Measurements from ENCODE around the gene TMEM198. TPM values are rescaled to one million over a fixed set of nuclear protein-coding genes. Genes with fewer than 3 reads are reported as not detected.
A peak's percentile ranks its signal among the peaks of the same experiment; 100 is the strongest.

TMEM198 gene
- polyA plus RNA-seq, 1 donor from 2014 or later, result 44.0 TPM

GRCh38 chr2:219498280-219499057, 45.4 kb upstream of the TMEM198 start, which contains the start of gene GMPPA:
Gene GMPPA (plus strand): TSS chr2:219498891. CDS start chr2:219499976, 1,085 bp downstream.
- no peaks in the 10 kb centered on the region for H3K79me2 ChIP-seq (replicated peaks; ENCODE audit: insufficient read depth, low read length)
- peak within 1 kb of the TSS; percentile 73 for H3K4me3 ChIP-seq (ENCODE audit: low read length)
- peak within 1 kb of the TSS; percentile 83 for H2AFZ ChIP-seq (ENCODE audit: low read depth, low read length)
- H3K9me3 ChIP-seq (ENCODE audit: low read length), result no peaks in the 10 kb centered on the region
- H3K9ac ChIP-seq (ENCODE audit: low read length), result peak within 1 kb of the TSS; percentile 71
- no peaks in the 10 kb centered on the region for H4K20me1 ChIP-seq (ENCODE audit: insufficient read depth)
- no peaks in the 10 kb centered on the region for H3K9me2 ChIP-seq (ENCODE audit: insufficient read depth, low read length)
- no peaks in the 10 kb centered on the region for H3F3A ChIP-seq (ENCODE audit: insufficient read depth, low read length, poor library complexity, severe bottlenecking)
- H3K36me3 ChIP-seq (ENCODE audit: insufficient read depth, low read length), result no peaks in the 10 kb centered on the region
- peaks cover 52% of the 10 kb centered on the region for H3K27me3 ChIP-seq (ENCODE audit: insufficient read depth, low read depth, low read length)
- TF ChIP-seq POLR2AphosphoS5 (IDR thresholded peaks at IDR 0.05) (peak; percentile 92), RAD21 (conservative IDR thresholded peaks at IDR 0.05) (no peak), MXI1 (conservative IDR thresholded peaks at IDR 0.05; ENCODE audit: poor library complexity, severe bottlenecking) (peak; percentile 51), EZH2 (IDR thresholded peaks at IDR 0.05; ENCODE audit: borderline replicate concordance, insufficient read depth, low read length, poor library complexity, severe bottlenecking) (peak; percentile 85), TAF1 (IDR thresholded peaks at IDR 0.05; ENCODE audit: low read depth) (peak; percentile 93), EP300 (conservative IDR thresholded peaks at IDR 0.05; ENCODE audit: poor library complexity, severe bottlenecking) (no peak), SMC3 (conservative IDR thresholded peaks at IDR 0.05; ENCODE audit: poor library complexity) (no peak)
- TF ChIP-seq, protein P1, sequence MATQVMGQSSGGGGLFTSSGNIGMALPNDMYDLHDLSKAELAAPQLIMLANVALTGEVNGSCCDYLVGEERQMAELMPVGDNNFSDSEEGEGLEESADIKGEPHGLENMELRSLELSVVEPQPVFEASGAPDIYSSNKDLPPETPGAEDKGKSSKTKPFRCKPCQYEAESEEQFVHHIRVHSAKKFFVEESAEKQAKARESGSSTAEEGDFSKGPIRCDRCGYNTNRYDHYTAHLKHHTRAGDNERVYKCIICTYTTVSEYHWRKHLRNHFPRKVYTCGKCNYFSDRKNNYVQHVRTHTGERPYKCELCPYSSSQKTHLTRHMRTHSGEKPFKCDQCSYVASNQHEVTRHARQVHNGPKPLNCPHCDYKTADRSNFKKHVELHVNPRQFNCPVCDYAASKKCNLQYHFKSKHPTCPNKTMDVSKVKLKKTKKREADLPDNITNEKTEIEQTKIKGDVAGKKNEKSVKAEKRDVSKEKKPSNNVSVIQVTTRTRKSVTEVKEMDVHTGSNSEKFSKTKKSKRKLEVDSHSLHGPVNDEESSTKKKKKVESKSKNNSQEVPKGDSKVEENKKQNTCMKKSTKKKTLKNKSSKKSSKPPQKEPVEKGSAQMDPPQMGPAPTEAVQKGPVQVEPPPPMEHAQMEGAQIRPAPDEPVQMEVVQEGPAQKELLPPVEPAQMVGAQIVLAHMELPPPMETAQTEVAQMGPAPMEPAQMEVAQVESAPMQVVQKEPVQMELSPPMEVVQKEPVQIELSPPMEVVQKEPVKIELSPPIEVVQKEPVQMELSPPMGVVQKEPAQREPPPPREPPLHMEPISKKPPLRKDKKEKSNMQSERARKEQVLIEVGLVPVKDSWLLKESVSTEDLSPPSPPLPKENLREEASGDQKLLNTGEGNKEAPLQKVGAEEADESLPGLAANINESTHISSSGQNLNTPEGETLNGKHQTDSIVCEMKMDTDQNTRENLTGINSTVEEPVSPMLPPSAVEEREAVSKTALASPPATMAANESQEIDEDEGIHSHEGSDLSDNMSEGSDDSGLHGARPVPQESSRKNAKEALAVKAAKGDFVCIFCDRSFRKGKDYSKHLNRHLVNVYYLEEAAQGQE (IDR thresholded peaks at IDR 0.05; ENCODE audit: borderline replicate concordance), result peak; percentile 52
- TF ChIP-seq, protein P2, sequence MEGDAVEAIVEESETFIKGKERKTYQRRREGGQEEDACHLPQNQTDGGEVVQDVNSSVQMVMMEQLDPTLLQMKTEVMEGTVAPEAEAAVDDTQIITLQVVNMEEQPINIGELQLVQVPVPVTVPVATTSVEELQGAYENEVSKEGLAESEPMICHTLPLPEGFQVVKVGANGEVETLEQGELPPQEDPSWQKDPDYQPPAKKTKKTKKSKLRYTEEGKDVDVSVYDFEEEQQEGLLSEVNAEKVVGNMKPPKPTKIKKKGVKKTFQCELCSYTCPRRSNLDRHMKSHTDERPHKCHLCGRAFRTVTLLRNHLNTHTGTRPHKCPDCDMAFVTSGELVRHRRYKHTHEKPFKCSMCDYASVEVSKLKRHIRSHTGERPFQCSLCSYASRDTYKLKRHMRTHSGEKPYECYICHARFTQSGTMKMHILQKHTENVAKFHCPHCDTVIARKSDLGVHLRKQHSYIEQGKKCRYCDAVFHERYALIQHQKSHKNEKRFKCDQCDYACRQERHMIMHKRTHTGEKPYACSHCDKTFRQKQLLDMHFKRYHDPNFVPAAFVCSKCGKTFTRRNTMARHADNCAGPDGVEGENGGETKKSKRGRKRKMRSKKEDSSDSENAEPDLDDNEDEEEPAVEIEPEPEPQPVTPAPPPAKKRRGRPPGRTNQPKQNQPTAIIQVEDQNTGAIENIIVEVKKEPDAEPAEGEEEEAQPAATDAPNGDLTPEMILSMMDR (IDR thresholded peaks at IDR 0.05; ENCODE audit: poor library complexity, severe bottlenecking), result no peak
- no peak within 1 kb of the TSS for H3K27ac ChIP-seq (ENCODE audit: low read length)
- H3K4me2 ChIP-seq (ENCODE audit: low read length), result peak within 1 kb of the TSS; percentile 80

DNA sequence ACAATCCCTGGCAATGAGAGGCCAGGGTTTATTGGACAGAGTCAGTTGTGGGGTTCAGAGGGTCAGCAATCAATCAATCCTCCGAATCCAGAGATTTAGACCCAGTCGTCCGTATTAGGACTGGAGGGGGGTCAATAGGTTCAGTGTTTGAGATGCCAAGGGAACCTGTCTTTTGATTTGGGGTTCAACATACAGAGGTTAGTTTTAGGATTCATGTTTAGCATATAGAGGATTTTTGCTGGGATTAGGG, 44.8 kb upstream of the TMEM198 start:
- TF ChIP-seq, protein P2 (IDR thresholded peaks at IDR 0.05; ENCODE audit: poor library complexity, severe bottlenecking), result no peak
- Histone ChIP-seq H2AFZ (ENCODE audit: low read depth, low read length) (peak overlapping the region; percentile 83), H3K4me2 (ENCODE audit: low read length) (peak overlapping the region; percentile 80), H3K4me3 (ENCODE audit: low read length) (peak overlapping the region; percentile 73), H3K9me3 (ENCODE audit: low read length) (no peaks in the 10 kb centered on the region), H4K20me1 (ENCODE audit: insufficient read depth) (no peaks in the 10 kb centered on the region), H3F3A (ENCODE audit: insufficient read depth, low read length, poor library complexity, severe bottlenecking) (no peaks in the 10 kb centered on the region), H3K36me3 (ENCODE audit: insufficient read depth, low read length) (no peaks in the 10 kb centered on the region), H3K9ac (ENCODE audit: low read length) (peak overlapping the region; percentile 71), H3K27ac (ENCODE audit: low read length) (no peak overlapping the region), H3K79me2 (replicated peaks; ENCODE audit: insufficient read depth, low read length) (no peaks in the 10 kb centered on the region), H3K27me3 (ENCODE audit: insufficient read depth, low read depth, low read length) (peaks cover 47% of the 10 kb centered on the region), H3K9me2 (ENCODE audit: insufficient read depth, low read length) (no peaks in the 10 kb centered on the region)
